Brain pericyte (primary cell): ENCODE data around the gene CTSK.
"Not testable (repeated sequence)": the region's sequence is repeated elsewhere in the genome, so short reads cannot be mapped to it uniquely, and the experiment has no call there.

Source experiments
- DNase-seq: peaks from one replicate; pipeline ENCODE4 v3.0.0-alpha.2; 2012; ENCODE audit warnings: low read depth, low spot score

Gene CTSK

DNA sequence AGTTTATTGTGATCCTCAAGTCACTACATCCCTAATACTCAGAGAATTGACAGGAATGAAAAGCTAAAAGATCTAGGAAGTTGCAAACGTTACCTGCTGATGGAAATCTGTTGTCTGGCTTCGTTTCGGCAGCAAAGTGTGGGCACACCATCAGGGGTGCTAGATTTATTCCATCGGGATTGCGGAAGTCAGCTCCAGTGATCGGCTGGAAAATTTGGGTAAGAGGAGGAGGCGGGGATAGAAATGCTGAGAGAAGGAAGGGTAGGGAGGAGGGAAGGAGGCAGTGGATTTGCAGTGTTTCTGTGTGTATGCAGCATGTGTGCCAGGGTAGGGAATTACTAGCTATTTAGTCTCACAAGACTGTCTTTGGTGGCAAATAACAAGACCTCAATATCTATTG is at the start of gene CTSK:
Gene CTSK (minus strand): TSS at position 140 of the 400 bp plus-strand sequence. CDS start 1,455 bp downstream, outside the sequence.
- DNase-seq, result no peak

DNA sequence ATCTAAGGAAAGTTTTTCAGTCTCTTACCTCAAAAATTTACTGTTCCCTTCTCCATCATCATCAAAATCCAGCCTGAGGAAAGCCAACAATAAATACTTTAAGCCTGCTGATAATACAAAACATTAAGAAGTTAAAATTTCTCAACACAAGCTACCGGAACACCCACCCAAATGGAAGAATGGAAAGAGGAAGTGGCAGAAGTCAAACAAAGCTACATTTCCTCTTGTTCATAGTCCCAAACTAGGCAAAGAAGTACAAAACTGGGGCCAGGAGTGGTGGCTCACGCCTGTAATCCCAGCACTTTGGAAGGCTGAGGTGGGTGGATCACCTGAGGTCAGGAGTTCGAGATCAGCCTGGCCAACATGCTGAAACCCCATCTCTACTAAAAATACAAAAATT is 44.7 kb upstream of the CTSK start:
- DNase-seq, result not testable (repeated sequence)

DNA sequence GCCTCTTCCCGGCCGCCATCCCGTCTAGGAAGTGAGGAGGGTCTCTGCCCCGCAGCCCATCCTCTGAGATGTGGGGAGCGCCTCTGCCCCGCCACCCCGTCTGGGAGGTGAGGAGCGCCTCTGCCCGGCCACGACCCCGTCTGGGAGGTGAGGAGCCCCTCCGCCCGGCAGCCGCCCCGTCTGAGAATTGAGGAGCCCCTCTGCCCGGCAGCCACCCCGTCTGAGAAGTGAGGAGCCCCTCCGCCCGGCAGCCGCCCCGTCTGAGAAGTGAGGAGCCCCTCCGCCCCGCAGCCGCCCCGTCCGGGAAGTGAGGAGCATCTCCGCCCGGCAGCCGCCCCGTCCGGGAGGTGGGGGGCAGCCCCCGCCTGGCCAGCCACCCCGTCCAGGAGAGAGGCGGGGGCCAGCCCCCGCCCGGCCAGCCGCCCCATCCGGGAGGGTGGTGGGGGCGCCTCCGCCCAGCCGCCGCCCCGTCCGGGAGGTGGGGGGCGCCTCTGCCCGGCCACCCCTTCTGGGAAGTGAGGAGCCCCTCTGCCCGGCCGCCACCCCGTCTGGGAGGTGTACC is 42.8 kb upstream of the CTSK start:
- DNase-seq, result not testable (repeated sequence)

DNA sequence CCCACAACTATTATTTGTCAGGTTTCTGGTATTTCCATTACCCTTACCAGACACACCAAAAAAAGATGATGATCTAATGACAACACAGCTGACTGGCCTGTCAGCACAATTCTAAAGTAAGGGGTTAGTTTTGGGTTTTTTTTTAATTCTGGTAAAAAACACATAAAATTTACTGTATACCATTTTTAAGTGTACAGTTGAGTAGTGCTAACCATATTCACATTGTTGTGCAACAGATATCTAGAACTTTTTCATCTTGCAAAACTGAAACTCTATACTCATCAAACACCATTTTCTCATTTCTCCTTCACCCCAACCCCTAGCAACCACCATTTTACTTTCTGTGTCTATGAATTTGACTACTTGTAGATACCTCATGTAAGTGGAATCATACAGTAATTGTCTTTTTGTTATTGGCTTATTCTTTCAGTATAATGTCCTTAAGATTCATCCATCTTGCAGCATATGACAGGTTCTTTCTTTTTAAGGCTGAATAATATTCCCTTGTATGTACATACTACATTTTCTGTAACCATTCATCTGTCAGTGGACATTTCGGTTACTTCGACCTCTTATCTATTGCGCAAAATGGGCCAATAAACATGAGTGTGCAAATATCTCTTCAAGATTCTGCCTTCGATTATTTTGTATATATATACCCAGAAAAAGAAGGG is 38.5 kb upstream of the CTSK start:
- DNase-seq, result no peak

DNA sequence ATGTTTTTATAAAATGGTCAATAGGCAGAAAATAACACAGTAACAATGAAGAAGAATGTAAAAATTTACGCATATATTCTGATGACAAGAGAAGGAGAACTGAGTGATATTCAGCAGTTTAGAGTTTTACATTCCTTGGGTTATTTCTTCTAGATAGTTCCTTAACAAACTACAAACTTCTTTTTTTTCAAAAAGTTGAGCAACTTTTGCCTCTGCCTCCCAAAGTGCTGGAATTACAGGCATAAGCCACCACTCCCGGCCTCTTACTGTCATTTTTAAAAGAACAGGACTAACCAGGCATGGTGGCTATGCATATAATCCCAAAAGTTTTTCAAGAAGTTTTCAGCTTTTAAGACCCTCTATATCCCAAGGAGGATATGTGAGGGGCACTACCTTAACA is 35.4 kb upstream of the CTSK start:
- DNase-seq, result no peak

DNA sequence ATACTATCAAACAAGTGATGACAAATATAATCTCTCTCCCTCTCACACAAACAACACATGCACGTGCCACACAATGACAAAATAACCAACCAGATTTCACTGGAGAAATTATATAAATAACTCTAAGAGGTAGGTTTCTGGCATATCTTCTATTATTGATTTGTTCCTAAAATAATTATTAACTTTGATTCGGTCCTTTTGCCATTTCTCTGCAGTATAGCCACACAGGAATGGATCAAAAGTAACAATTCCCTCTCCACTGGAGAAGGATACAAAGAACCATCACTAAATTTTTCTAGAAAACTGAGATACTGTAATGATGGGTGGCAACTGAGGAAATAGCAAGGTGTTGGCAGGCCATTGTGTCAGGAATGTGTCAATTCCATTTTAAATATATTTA is 34.9 kb upstream of the CTSK start:
- no peak for DNase-seq

DNA sequence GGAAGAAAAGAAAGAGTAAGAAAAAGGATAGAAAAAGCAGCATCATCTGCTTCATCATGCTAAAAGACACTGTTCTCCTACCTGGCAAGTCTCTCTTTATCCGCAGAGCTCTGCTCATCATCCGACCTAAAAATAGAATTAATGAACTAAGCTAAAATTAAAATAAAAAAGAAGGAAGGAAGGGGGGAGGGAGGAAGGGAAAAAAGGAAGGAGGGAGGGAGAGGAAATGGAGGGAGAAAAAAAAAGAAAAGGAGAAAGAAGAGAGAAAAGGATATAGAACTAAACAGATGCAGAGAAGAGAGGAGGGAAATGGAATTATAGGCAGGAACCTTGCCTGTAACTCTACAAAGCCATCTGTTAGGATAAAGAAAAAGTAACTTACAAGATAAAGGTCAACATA is 34.3 kb upstream of the CTSK start:
- DNase-seq, result no peak

DNA sequence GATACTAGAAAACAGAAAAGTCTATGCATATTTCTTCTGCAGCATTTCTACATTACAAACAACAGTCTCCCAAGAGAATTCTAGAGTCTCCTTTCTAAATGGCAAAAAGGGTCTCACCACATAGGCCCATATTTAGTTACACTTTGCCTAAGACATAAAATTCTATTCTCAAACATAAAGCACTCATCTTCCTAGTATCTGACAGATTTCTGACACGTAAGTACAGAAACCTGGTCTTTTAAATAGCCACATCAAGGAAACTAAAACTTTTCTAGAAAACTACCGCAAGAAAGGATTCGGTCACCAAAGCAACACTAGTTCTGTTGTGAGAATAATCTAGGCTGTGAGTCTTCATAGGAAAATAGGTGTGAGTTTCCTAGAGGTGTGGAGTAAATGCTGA is 33.6 kb upstream of the CTSK start:
- DNase-seq, result no peak

DNA sequence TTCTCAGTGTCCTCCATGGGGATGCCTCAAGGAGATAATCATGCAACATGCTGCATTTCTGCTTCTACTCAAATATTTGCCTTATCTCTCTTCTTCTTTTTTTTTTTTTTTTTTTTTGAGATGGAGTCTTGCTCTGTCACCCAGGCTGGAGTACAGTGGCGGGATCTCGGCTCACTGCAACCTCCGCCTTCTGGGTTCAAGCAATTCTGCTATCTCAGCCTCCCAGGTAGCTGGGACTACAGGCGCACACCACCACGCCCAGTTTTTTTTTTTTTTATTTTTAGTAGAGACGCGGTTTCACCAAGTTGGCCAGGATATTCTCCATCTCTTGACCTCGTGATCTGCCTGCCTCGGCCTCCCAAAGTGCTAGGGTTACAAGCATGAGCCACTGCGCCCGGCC is 32.8 kb upstream of the CTSK start:
- DNase-seq, result not testable (repeated sequence)

DNA sequence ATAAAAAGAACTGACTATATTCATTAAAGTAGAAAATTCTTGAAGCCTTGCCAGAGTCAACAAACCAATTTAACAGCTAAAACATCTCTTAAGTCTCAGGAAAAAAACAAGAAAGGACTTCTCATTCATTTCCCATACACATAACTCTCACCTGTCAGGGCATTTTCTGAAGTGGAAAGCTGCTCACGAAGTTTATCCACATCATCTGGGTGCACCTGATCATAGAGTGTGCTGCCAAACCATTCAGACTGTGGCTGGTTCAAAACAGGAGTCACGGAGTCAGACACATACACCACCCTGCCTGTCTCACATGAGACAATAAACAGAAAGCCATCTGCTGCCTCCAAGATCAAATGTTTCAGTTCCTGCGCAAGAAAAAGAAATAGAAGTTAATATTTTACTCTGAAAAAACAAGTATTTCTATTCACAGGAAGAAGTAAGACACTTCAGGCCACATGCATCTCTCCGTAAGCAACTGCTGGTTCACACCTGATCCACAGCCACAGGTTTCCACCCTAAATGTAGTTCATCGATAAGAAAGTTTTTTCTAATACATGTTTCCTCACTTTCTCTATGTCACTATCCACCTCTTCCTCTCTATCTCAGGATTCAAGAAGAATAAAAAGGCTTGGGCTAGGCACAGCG is 28.2 kb upstream of the CTSK start:
- no peak for DNase-seq

DNA sequence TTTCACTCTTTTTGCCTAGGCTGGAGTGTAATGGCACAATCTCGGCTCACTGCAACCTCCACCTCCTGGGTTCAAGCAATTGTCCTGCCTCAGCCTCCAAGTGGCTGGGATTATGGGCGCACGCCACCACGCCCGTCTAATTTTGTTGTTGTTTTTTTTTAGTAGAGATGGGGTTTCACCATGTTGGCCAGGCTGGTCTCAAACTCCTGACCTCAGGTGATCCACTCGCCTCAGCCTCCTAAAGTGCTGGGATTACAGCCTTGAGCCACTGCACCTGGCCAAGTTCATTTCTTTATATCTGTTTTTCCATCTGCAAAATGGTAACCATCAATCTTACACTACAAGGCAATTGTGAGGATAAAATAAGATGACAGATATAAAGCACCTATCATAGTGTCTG is 25.9 kb upstream of the CTSK start:
- DNase-seq, result not testable (repeated sequence)

DNA sequence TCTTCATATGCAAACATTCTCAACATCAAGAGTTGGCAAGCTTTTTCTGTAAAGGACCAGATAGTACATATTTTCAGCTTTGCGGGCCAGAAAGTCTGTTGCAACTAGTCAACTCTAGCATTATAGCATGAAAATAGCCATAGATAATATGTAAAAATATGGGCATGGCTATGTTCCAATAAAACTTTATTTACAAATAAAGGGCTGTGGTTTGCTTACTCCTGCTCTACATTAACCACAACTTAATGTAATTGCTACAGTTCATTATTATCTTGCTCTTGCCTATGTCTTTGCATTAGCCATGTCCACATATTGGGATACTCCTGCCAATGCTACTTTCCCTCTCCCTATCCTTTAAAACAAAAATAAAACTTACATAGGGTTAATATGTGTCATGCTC is 24.5 kb upstream of the CTSK start:
- no peak for DNase-seq

DNA sequence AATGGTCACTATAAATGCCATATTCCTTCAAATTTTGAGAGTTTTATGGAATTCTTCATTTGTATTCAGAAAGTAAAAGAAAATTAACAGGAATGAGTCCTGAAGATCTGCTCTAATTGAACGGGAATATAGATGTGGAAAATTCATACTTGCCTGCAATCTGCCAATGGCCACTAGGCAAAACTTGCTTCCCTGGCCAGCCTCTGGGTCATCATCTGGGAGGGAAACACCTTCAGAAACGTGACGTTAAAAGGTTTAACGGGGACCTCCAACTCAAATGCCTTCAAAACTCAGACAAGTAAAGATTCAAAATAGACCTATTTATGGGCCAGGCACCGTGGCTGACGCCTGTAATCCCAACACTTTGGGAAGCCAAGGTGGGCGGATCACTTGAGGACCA is 21.7 kb upstream of the CTSK start:
- DNase-seq, result no peak

DNA sequence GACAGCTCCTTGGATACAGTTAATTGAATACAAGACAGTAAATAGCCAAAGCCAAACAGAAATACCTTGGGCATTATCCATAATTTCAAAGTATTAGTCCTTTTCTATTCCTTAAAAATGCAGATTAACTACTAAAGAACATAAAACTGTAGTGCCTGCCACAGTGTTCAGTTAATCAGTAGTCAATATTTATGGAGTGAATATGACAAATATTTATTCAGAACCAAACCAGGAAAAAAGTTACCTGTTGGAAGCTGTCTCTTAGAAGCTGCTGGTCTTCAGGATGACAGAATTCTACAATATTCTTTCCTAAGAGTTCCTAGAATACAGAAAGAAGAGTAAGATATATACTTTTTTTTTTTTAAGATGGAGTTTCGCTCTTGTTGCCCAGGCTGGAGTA is 18.2 kb upstream of the CTSK start:
- DNase-seq, result no peak

DNA sequence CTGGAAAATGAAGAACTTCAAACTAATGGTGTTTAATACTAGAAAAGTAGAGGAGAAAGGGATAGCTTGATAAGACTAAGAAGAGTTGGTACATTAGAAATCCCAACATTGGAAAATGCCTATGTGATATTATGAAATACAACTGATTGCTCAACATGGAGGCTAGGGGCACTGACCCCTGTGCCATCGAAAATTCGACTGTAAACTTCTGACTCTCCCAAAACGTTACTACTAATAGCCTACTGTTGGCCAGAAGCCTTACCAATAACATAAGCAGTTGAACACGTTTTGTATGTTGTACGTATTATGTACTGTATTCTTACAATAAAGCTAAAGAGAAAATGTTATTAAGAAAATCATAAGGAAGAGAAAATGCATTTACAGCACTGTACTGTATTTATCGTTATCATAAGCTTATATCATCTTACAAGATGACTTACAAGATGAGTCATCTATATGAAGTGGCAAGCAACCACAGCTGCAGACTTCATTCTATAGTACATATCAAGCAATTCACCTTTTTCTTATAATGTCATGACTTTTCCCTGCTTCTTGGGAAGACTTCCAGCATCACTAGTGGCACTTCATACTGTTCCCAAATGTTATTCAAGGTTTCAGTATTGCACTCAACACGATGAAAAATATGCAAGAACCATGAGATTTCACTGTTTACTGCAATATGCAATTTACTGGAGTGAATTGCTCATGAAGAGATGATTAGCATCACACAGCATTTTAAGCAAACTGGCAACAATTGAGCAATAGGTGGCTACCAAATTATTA is 12.9 kb upstream of the CTSK start:
- DNase-seq, result no peak

DNA sequence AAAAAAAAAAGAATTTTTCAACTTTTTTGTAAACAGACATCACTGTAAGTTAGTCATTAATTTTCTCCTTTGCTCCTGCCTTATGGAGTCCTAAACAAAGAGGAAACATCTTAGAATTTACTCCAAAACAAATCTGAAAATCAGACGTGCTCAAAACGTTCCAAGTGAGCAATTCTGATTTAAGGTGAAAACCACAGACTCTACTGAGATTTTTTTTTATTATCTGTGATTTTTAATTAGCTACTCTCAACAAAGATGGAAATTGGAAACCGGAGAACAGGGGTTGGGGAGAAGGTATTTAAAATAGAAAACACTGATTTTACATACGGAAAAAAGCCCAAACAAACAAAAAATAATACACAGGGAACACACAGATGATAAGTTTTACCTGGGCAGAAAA is 7.8 kb upstream of the CTSK start:
- no peak for DNase-seq

DNA sequence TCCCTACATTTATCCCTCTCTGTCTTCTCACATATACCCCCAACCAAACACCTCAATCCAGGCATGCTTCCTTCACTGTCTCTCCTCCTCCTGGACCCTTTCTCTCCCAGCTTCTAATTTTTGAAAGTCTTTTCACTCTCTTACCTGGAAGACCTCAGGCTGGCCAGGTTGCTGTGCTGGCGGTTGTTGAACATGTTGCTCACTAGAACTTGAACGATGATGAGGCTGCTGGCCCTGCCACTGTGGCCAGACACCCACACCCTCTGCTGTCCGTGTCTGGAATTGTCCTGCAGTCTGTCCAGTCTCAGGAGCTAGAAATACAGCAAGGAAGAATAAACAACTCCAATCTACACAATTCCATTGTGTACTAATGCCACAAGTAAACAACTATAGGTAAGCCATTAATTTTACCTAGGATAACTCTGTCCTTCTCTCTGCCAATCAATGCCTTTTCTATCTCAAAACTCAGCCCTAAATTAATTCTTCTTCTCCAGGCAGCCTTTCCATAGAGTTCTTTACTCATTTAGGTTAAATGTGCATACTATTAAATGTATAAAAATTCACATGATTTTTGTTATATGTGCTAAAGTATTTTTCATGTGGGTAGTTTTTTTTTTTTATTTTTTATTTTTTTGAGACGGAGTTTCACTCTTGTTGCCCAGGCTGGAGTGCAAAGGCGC is 5.1 kb upstream of the CTSK start:
- no peak for DNase-seq

DNA sequence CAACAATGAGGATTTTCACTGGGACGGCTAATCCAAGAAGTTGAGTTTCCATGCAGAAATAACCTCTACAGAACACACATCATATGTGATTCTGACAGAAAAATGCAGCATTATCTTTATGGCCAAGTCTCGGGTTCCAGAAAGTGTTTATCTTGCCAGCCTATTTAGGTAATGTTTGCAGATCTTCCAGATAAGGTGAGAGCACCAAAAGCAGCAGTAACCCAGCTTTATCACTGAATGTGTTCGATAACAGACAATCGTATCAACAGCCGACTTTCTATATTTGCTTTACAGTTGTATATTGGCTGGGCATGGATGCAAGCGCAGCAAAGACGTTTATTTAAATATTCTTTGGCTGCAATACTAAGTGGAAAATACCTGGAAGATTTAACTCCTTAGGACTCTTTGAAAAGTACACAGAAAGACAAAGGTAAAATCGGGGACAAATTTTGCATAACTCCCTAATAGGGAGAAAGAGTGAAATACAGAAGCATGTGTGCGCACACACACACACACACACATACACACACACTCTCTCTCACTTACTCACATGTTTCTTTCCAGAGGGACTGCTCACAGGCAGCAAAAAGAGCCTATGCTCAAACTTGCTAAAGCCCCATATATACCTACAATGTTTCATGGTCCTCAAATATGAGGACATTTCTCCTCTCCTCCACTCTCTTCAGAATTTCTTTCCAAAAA is 3.0 kb upstream of the CTSK start:
- DNase-seq, result no peak

DNA sequence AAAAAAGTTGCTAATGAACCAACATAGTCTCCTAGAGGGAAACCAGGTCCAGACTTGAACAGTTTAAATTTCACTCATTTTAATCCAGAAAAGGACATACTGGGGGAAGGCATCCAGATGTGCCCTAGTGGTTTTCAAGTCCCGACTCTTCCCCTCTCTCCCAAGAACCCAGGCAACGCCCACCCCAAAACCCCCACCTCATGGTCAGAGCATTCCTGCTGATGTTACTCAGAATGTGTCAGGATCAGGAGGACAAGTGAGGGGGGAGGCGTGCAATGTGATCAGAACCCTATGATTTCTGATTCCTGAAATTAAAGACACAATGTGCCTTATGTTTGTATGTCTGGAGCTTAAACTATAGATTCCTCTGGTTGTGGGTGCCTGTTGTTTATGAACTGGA is 1.6 kb upstream of the CTSK start:
- no peak for DNase-seq

DNA sequence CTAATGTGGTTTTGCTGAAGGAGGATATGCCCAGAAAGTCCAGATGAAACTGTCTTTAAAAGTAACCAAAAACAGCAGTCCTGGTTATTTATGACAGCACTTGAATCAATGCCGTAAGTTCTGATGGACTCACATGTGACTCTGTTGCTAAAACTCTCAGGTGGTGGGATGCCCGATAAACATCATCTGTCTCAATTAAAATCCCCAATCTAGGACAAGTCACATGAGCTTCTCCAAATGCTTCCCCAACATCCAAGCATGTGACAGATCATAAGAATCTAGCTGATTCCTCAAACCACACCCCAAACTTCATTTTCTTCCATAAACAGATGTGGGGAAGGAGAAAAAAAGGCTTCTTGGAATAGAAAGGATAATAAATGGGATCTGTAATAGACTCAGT is 786 bp upstream of the CTSK start:
- no peak for DNase-seq

DNA sequence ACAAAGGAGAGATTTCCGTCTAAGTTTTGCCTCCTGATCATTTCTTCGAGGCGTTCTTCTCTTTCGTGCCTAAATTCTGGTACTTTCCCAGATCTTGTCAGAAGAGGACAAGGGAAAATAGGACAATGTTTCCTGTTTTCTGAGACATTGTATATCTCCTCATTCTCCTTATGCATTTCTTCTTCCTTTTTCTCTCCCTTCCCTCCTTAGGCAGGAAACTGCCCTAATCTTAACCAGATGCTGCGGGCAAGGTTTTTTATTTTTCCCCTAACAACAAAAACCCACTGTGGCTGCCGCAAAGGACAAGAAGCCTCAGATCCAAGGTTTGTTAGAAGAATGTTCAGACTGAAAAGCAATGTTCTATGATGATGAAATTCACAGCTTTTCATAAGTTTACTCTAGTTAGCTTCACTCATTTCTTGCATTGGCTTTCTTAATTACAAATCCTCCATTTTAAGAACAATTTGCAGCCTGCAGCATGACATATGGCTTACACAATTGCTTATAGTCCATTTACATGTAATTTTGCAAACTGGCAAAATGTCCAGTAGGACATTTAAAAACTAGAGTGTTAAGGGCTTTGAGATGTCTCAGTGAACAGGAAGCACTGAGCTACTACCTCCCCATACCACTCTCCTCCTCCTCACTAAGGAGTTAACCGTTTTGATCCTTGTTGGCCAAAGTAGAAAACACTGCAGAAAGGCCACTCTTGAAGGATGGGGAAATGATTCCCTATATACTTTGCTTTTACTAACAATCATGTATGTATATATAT is 624 bp downstream of the CTSK start:
- DNase-seq, result no peak
